ENCODE results near the gene ACP2. TPM values are rescaled to one million over a fixed set of nuclear protein-coding genes. Genes with fewer than 3 reads are reported as not detected.
"Not testable (repeated sequence)": the region's sequence is repeated elsewhere in the genome, so short reads cannot be mapped to it uniquely, and the experiment has no call there.

ACP2 gene
- total RNA-seq, 2 experiments from 2014 or later = 10.2 to 11.2 TPM

DNA sequence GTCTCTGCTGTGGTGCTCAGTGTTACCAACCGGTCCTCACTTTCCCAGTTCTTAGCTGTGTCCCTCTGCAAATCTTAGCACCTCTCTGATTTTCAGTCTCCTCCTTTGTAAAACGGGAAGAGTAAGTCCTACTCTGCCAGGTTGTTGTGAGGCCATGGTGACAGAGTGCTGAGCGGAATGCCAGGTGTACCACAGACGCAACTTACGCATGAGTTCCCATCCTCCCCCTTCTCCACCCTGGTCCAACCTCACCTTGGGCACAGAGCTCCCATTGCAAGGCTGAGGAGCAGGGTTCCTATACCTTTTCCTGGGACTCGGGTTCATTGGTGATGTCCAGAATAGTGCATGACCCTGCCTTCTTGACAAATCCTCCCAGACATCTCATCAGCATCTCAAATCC lies 41.2 kb downstream of the ACP2 start:
- Mint-ChIP-seq H3K4me3 (no peak overlapping the region), H3K27ac (no peak overlapping the region), H3K4me1 (no peaks in the 10 kb centered on the region), H3K36me3 (ENCODE audit: low read depth) (no peaks in the 10 kb centered on the region), H3K27me3 (no peaks in the 10 kb centered on the region), H3K9me3 (ENCODE audit: low read depth) (no peaks in the 10 kb centered on the region)
- intact Hi-C loops (cut with DNase I, micrococcal nuclease) = no loop called here
- CTCF ChIA-PET = interaction anchor here (1.2 kb wide), 1 partner anchor 54 kb away, joined by 5 read pairs; no protein-coding TSS in a partner anchor
- DNase-seq (no peak), ATAC-seq (no peak)
- POLR2A ChIA-PET = interaction anchor here (0.5 kb wide), 1 partner anchor 14 kb away, joined by 4 read pairs; no protein-coding TSS in a partner anchor

DNA sequence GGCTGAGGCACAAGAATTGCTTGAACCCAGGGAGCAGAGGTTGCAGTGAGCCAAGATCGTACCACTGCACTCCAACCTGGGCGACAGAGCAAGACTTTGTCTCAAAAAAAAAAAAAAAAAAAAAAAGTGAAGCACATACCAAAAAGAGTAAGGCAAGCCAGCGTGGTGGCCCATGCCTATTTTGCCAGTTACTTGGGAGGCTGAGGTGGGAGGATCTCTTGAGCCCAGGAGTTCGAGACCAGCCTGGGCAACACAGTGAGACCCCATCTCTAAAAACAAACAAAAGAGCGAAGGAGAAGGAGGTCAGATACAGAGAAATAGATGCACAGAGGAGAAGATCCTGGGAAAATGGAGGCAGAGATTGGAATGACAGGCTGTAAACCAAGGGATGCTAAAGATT lies 42.0 kb downstream of the ACP2 start:
- H3K27me3 Mint-ChIP-seq; POLR2A ChIA-PET; H3K4me3 Mint-ChIP-seq; H3K4me1 Mint-ChIP-seq; DNase-seq; H3K36me3 Mint-ChIP-seq (ENCODE audit: low read depth); ATAC-seq; intact Hi-C loops (cut with DNase I, micrococcal nuclease); H3K27ac Mint-ChIP-seq; H3K9me3 Mint-ChIP-seq (ENCODE audit: low read depth): not testable (repeated sequence)
- CTCF ChIA-PET = interaction anchor here (1.0 kb wide), 1 partner anchor 41 kb away, joined by 3 read pairs; no protein-coding TSS in a partner anchor

DNA sequence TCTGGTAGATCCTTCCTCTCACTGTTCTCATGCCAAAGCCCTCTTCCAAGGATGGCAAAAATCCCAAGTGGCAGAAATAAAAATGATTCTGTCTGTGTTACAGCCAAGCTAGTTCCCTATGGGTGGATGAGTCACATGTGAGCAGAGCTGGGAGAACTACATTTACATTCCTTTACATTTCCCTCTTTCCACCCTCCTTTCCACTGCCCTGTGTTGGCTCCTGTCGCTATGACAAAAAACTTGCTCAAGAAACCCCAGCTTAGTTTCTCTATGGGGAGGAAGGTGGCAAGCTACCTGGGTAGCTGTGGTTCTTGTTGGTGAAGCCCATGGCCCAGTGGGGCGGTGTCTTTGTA lies 44.0 kb downstream of the ACP2 start:
- no peak overlapping the region for H3K27ac Mint-ChIP-seq
- ATAC-seq (no peak), DNase-seq (no peak)
- H3K4me3 Mint-ChIP-seq = no peak overlapping the region
- CTCF ChIA-PET = interaction anchor here (0.5 to 1.0 kb wide), 2 partner anchors 25 to 466 kb away, joined by 3 read pairs; no protein-coding TSS in a partner anchor
- no peaks in the 10 kb centered on the region for H3K9me3 Mint-ChIP-seq (ENCODE audit: low read depth)
- no peaks in the 10 kb centered on the region for H3K4me1 Mint-ChIP-seq
- intact Hi-C loops (cut with DNase I, micrococcal nuclease) = no loop called here
- POLR2A ChIA-PET = interaction anchor here (0.6 kb wide), 1 partner anchor 565 kb away, joined by 4 read pairs; no protein-coding TSS in a partner anchor
- no peaks in the 10 kb centered on the region for H3K36me3 Mint-ChIP-seq (ENCODE audit: low read depth)
- no peaks in the 10 kb centered on the region for H3K27me3 Mint-ChIP-seq

DNA sequence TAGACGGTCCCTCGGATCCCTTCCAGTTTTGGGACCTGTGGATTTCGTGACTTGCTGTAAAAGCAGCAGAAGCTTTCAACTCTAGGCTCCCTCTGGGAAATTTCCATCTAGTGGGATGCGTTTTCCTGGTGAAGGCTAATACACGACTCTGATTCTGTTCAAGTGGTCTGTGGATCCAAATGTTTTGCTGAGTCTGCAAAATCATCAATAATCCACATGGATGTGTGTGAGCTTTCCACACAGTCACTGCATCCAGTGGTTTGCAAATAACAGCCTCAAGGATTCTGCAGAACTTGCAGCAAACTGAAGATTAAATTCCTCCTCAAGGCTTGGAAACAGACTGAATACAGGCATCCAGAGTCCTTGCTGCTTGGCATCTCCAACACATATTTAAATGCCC lies 46.0 kb downstream of the ACP2 start:
- Mint-ChIP-seq H3K27me3 (no peaks in the 10 kb centered on the region), H3K4me3 (no peak overlapping the region), H3K27ac (no peak overlapping the region), H3K36me3 (ENCODE audit: low read depth) (no peaks in the 10 kb centered on the region), H3K9me3 (ENCODE audit: low read depth) (no peaks in the 10 kb centered on the region), H3K4me1 (no peaks in the 10 kb centered on the region)
- intact Hi-C loops (cut with DNase I, micrococcal nuclease) = no loop called here
- ATAC-seq (no peak), DNase-seq (no peak)
- CTCF ChIA-PET = no interaction called here
- POLR2A ChIA-PET = interaction anchor here (0.7 kb wide), 1 partner anchor 16 kb away, joined by 4 read pairs; no protein-coding TSS in a partner anchor

DNA sequence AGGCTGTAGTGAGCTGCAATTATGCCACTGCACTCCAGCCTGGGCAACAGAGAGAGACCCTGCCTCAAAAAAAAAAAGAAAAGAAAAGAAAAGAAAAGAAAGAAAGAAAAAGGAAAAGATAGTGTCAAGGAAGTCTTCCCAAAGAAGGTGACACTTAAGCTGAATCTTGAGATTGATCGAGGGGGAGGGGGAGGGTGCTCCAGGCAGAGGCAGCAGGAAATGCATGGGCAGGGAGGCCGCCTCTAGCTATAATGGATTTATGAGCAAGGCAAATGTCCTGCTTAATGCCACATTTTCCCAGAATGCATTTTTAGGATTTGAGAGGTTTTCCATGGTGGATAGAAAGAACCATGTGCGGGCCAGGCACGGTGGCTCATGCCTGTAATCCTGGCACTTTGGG lies 47.6 kb downstream of the ACP2 start:
- ChIA-PET POLR2A (no interaction called here), CTCF (interaction anchor here (0.6 to 0.9 kb wide), 2 partner anchors 58 to 278 kb away, joined by 3 to 4 read pairs; no protein-coding TSS in a partner anchor)
- DNase-seq (no peak), ATAC-seq (no peak)
- H3K4me1 Mint-ChIP-seq = no peaks in the 10 kb centered on the region
- H3K27ac Mint-ChIP-seq = no peak overlapping the region
- no peaks in the 10 kb centered on the region for H3K9me3 Mint-ChIP-seq (ENCODE audit: low read depth)
- no peaks in the 10 kb centered on the region for H3K27me3 Mint-ChIP-seq
- intact Hi-C loops (cut with DNase I, micrococcal nuclease) = no loop called here
- H3K36me3 Mint-ChIP-seq (ENCODE audit: low read depth) = no peaks in the 10 kb centered on the region
- H3K4me3 Mint-ChIP-seq = no peak overlapping the region

DNA sequence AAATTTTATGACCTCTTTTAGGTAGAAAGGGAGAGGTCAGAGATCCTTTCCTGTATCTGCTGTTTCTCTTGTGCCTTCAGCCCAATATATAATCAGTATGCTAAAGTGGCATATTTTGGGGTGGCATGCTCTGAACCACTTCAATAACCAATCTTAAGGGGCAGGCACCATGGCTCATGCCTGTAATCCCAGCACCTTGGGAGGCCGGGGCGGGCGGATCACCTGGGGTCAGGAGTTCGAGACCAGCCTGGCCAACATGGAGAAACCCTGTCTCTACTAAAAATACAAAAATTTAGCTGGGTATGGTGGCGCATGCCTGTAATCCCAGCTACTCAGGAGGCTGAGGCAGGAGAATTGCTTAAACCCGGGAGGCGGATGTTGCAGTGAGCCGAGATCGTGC lies 50.5 kb downstream of the ACP2 start:
- CTCF ChIA-PET = interaction anchor here (0.6 to 1.0 kb wide), 2 partner anchors 9 to 103 kb away, joined by 3 read pairs; no protein-coding TSS in a partner anchor
- H3K4me3 Mint-ChIP-seq; POLR2A ChIA-PET; ATAC-seq; H3K36me3 Mint-ChIP-seq (ENCODE audit: low read depth); H3K4me1 Mint-ChIP-seq; intact Hi-C loops (cut with DNase I, micrococcal nuclease); DNase-seq; H3K27ac Mint-ChIP-seq; H3K9me3 Mint-ChIP-seq (ENCODE audit: low read depth); H3K27me3 Mint-ChIP-seq: not testable (repeated sequence)

DNA sequence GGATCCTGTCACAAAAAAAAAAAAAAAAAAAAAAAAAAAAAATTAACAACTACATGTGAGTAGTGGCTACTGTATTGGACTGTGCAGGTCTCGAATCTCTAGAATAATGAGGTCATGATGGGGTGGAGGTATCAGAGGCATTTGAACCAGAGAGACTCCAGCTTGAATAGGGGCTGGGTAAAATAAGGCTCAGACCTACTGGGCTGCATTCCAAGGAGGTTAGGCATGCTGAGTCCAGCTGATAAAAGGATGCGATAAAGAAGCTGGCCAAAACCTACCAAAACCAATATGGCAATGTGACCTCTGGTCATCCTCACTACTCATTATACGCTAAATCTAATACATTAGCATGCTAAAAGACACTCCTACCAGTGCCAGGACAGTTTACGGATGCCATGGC lies 56.5 kb downstream of the ACP2 start:
- H3K9me3 Mint-ChIP-seq (ENCODE audit: low read depth) = no peaks in the 10 kb centered on the region
- ATAC-seq (no peak), DNase-seq (no peak)
- H3K4me1 Mint-ChIP-seq = peaks cover under 1% of the 10 kb centered on the region
- H3K4me3 Mint-ChIP-seq = no peak overlapping the region
- no peak overlapping the region for H3K27ac Mint-ChIP-seq
- POLR2A ChIA-PET = no interaction called here
- CTCF ChIA-PET = no interaction called here
- peaks cover 7% of the 10 kb centered on the region for H3K27me3 Mint-ChIP-seq
- intact Hi-C loops (cut with DNase I, micrococcal nuclease) = no loop called here
- H3K36me3 Mint-ChIP-seq (ENCODE audit: low read depth) = no peaks in the 10 kb centered on the region

DNA sequence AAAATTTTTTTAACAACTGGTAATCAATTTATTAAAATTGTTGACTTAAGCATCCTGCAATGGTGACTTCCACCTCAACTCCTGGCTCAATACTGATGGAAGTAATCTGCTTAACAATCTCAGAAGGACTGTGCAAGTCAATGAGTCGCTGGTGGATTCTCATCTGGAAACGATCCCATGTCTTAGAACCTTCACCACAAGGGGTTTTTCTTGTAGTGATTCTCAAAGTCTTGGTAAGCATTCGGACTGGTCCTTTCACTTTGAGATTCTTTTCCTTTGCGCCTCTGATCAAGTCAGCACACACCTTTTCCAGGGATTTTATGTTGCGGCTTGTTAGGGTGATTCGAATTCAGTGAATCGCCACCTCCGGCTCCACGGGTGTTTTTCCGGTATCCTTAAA lies 57.5 kb downstream of the ACP2 start:
- CTCF ChIA-PET; H3K9me3 Mint-ChIP-seq (ENCODE audit: low read depth); H3K27ac Mint-ChIP-seq; ATAC-seq; intact Hi-C loops (cut with DNase I, micrococcal nuclease); H3K4me3 Mint-ChIP-seq; H3K36me3 Mint-ChIP-seq (ENCODE audit: low read depth); H3K4me1 Mint-ChIP-seq; DNase-seq; POLR2A ChIA-PET: not testable (repeated sequence)
- H3K27me3 Mint-ChIP-seq = peaks cover 10% of the 10 kb centered on the region

Other genes with a start within 250 kb of the ACP2 start
- 10 to 100 TPM; 74.9 to 76.5 TPM for gene ARFGAP2, start 71.9 kb downstream of the ACP2 start, total RNA-seq
- 1 to 10 TPM; 4.1 to 5.9 TPM for gene PACSIN3, start 62.4 kb downstream of the ACP2 start, total RNA-seq
- 100 to 1,000 TPM; 159 to 178 TPM for gene DDB2, start 33.8 kb downstream of the ACP2 start, total RNA-seq
- gene NR1H3, start 9.2 kb upstream of the ACP2 start, total RNA-seq = 10 to 100 TPM in 1 of 2 experiments, 1 to 10 TPM in 1; 9.5 to 13.3 TPM
- 10 to 100 TPM; 54.4 to 67.3 TPM for gene MADD, start 21.3 kb upstream of the ACP2 start, total RNA-seq
- gene MYBPC3, start 103.9 kb upstream of the ACP2 start, total RNA-seq = not detected
- under 1 TPM; 0.11 to 0.30 TPM for gene SPI1, start 129.7 kb upstream of the ACP2 start, total RNA-seq
- 10 to 100 TPM in 1 of 2 experiments, 1 to 10 TPM in 1; 8.6 to 10.7 TPM for gene SLC39A13, start 159.8 kb upstream of the ACP2 start, total RNA-seq
- gene PSMC3, start 177.6 kb upstream of the ACP2 start, total RNA-seq = 100 to 1,000 TPM; 147 to 167 TPM
- under 1 TPM in 1 of 2 experiments, not detected in 1; 0.21 TPM for gene RAPSN, start 200.3 kb upstream of the ACP2 start, total RNA-seq

Data from activated CD4-positive, alpha-beta T cell treated with anti-CD3 and anti-CD28 coated beads for 36 hours (primary cell).